Neutrophil (primary cell): ENCODE measurements around the gene ABHD2.
"Not testable (repeated sequence)": the region's sequence is repeated elsewhere in the genome, so short reads cannot be mapped to it uniquely, and the experiment has no call there.

Experiments
- H3K27ac ChIP-seq: fragments of 200-600 bp; sonication (generic); 2 replicates; pipeline ENCODE4 v1.5.1; 2016; ENCODE audit warnings: mild to moderate bottlenecking, moderate library complexity
- H3K27me3 ChIP-seq: fragments of 200-600 bp; sonication (generic); 2 replicates; pipeline ENCODE4 v1.6.0; 2016; ENCODE audit warnings: mild to moderate bottlenecking
- H3K36me3 ChIP-seq: fragments of 200-600 bp; sonication (generic); 2 replicates; pipeline ENCODE4 v1.5.1; 2017
- H3K4me1 ChIP-seq, 2 experiments: fragments of 200-600 bp in 1 of 2; sonication (generic) in 1 of 2; 1 replicate in 1 of 2; 2 replicates in 1 of 2; pipeline versions ENCODE4 v1.5.1 to v1.6.1; 2013 to 2016; ENCODE audit warnings: low read depth in 1 of 2, low read length in 1 of 2, mild to moderate bottlenecking in 1 of 2, moderate library complexity in 1 of 2; ENCODE audit not compliant: control insufficient read depth in 1 of 2, insufficient read depth in 1 of 2
- H3K4me3 ChIP-seq, 2 experiments: fragments of 200-600 bp in 1 of 2; sonication (generic) in 1 of 2; 1 replicate in 1 of 2; 2 replicates in 1 of 2; pipeline ENCODE4 v1.5.1; 2013 to 2016; ENCODE audit warnings: low read depth in 1 of 2, low read length in 1 of 2, mild to moderate bottlenecking in 1 of 2, moderate library complexity in 1 of 2
- H3K9me3 ChIP-seq: fragments of 200-600 bp; sonication (generic); 2 replicates; pipeline ENCODE4 v1.5.1; 2016
- TF ChIP-seq, protein P1 (sequence below): fragments of 200-600 bp; sonication (generic); IDR thresholded peaks from 2 replicates; pipeline ENCODE4 v1.5.1; 2016; ENCODE audit warnings: antibody characterized with exemption

ABHD2 gene

DNA sequence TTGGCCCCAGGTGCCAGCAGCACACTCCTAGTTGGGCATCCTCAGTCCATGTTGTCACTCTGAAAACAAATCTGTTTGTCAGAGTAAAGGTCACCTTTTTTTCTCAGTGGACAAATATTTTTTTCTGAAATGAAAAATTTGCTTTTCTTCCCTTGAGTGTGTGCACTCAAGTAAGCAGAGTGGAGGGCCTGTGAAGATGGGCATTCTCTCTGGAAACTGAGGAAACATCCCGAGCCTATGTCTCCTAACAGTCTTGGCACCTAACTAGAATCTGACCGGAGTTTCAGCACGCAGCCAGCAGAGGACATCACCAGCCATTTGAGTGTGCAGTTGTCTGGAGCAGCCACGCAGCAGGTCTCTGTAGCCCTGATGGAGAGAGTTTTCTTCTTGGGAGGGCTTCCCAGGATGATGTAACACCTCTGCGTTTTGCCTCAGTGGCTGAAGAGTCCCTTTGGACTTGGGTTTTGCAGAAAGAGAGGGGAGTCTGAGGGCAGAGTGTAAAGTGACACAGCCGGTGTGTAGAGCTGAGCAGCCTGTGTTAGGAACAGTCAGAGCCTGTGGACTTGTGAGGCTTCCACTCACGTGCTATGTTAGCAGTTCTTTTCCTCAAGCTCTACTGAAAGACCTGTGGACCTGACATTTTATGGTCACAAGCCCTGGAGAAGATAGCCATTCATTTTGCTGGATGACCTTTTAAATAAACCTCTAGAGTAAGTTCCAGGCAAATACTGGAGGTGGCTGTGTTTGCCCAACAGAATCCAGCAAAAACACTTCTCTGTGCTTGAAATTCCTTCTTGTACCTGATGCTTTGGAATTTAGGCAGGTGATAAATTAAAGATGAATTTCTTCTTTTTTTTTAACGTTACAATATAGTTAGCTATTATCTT is 51.6 kb downstream of the ABHD2 start:
- H3K9me3 ChIP-seq, result no peaks in the 10 kb centered on the region
- H3K27me3 ChIP-seq, result no peaks in the 10 kb centered on the region
- peak overlapping the region in 1 of 2 experiments; percentile 37 for H3K4me3 ChIP-seq
- peaks cover 11% of the 10 kb centered on the region for H3K36me3 ChIP-seq
- peak overlapping the region; percentile 96 for H3K27ac ChIP-seq
- H3K4me1 ChIP-seq, result peaks cover 81 to 100% of the 10 kb centered on the region in 2 experiments
- TF ChIP-seq, protein P1, sequence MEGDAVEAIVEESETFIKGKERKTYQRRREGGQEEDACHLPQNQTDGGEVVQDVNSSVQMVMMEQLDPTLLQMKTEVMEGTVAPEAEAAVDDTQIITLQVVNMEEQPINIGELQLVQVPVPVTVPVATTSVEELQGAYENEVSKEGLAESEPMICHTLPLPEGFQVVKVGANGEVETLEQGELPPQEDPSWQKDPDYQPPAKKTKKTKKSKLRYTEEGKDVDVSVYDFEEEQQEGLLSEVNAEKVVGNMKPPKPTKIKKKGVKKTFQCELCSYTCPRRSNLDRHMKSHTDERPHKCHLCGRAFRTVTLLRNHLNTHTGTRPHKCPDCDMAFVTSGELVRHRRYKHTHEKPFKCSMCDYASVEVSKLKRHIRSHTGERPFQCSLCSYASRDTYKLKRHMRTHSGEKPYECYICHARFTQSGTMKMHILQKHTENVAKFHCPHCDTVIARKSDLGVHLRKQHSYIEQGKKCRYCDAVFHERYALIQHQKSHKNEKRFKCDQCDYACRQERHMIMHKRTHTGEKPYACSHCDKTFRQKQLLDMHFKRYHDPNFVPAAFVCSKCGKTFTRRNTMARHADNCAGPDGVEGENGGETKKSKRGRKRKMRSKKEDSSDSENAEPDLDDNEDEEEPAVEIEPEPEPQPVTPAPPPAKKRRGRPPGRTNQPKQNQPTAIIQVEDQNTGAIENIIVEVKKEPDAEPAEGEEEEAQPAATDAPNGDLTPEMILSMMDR, result no peak

DNA sequence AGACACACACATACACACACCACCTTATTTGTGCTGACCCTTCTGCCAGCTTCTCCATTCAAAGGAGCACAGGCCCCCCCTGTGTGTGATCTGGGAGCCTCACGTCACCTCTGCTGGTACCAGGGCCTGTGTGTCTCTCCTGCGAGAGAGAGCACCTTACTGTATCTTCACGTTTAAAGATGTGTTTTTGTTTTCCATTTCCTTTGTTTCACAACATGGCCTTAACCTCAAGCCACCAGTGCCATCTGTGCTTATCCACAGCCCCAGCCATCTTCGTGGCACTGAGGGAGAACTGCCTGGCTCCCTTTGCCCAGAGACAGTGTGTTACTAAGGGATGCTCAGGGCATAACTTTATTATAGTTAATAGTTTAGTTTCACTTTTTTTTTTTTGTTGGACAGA is 52.3 kb downstream of the ABHD2 start:
- H3K36me3 ChIP-seq, result peaks cover 11% of the 10 kb centered on the region
- peaks cover 80 to 97% of the 10 kb centered on the region in 2 experiments for H3K4me1 ChIP-seq
- TF ChIP-seq, protein P1, result no peak
- H3K27ac ChIP-seq, result peak overlapping the region; percentile 96
- H3K27me3 ChIP-seq, result no peaks in the 10 kb centered on the region
- H3K4me3 ChIP-seq, result peak overlapping the region in 1 of 2 experiments; percentile 37
- no peaks in the 10 kb centered on the region for H3K9me3 ChIP-seq

DNA sequence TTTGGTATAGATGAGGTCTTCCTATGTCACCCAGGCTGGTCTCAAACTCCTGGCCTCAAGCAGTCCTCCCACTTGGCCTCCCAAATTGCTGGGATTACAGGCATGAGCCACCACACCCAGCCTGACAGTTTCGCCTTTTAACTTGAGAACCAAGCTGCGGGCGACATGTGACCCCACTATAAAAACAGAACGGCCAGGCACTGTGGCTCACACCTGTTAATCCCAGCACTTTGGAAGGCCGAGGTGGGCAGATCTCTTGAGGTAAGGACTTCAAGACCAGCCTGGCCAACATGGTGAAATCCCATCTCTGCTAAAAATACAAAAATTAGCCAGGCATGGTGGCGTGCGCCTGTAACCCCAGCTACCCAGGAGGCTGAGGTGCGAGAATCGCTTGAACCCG is 52.9 kb downstream of the ABHD2 start:
- H3K36me3 ChIP-seq, result peaks cover 11% of the 10 kb centered on the region

DNA sequence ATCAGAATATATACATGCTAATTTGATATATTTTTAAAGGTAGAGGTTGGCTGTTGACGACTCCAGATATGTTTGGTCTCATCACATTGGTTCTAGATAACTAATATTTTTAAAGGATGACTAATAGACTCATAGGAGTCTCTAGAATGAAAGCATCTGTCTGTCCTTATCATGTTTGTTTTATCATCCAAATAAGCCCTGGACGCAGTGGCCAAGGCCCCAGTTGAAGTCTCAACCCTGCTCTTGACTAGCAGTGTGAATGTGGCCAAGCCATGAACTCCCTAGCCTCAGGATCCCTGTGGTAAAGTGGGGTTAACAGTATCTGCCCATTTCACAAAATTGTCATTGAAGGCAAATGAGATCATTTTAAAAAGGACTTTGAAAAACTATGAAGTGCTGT is 53.6 kb downstream of the ABHD2 start:
- Histone ChIP-seq H3K36me3 (peaks cover 11% of the 10 kb centered on the region), H3K9me3 (no peaks in the 10 kb centered on the region), H3K27me3 (no peaks in the 10 kb centered on the region), H3K27ac (peak overlapping the region; percentile 96), H3K4me3 (no peak overlapping the region), H3K4me1 (peaks cover 68 to 89% of the 10 kb centered on the region in 2 experiments)
- TF ChIP-seq, protein P1, result no peak

More for the DNA sequence above, 52.9 kb downstream of the ABHD2 start:
- Histone ChIP-seq H3K4me3 (peak overlapping the region in 1 of 2 experiments; percentile 37), H3K4me1 (peaks cover 75 to 96% of the 10 kb centered on the region in 2 experiments), H3K27ac (peak overlapping the region; percentile 96)
- H3K9me3 ChIP-seq, H3K27me3 ChIP-seq: not testable (repeated sequence)

DNA sequence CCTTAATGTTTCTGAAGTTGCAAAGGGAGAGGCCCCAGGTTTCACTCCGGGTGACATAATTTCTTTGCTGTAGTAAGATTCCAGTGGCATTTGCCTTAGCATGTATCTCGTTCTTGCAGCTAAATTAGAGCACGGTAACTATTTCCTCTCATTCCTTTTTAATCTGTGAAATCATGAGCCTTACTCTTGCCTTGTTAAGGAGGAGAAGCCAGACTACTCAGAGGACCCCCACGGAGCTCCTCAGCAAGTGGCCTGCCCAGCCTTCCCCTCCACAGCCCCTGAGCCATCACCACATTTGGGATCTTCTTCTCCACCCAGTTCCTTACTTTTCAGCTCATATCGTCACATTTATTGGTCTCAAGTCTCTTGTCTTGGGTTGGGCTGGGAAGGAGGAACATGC is 54.2 kb downstream of the ABHD2 start:
- Histone ChIP-seq H3K36me3 (peaks cover 11% of the 10 kb centered on the region), H3K27ac (peak overlapping the region; percentile 96)
- TF ChIP-seq, protein P1, result no peak

DNA sequence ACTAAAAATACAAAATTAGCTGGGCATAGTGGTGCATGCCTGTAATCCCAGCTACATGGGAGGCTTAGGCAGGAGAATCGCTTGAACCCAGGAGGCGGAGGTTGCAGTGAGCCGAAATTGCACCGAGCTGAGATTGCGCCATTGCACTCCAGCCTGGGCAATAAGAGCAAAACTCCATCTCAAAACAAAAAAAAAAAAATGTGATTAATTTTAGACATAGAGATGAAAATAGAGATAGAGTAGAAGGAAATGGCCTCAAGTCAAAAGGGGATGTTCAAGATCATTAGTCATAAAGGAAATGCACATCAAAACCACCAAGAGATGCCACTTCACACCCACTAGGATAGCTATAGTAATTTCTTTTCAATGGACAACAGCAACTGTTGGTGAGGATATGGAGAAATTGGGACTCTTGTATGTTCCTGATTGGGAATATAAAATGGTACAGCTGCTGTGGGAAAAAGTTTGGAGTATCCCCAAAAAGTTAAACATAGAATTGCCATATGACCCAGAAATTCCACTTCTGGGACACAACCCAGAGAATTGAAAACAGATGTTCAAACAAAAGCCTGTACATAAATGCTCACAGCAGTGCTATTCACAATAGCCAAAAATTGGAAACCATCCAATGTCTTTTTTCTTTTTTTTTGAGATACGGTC is 55.4 kb downstream of the ABHD2 start:
- Histone ChIP-seq H3K9me3 (no peaks in the 10 kb centered on the region), H3K27me3 (no peaks in the 10 kb centered on the region), H3K4me3 (peak overlapping the region in 1 of 2 experiments; percentile 24), H3K4me1 (peaks cover 50 to 71% of the 10 kb centered on the region in 2 experiments), H3K27ac (peak overlapping the region; percentile 96), H3K36me3 (peaks cover 11% of the 10 kb centered on the region)
- TF ChIP-seq, protein P1, result peak; percentile 24

More for the DNA sequence above, 54.2 kb downstream of the ABHD2 start:
- Histone ChIP-seq H3K4me3 (no peak overlapping the region), H3K4me1 (peaks cover 62 to 83% of the 10 kb centered on the region in 2 experiments), H3K9me3 (no peaks in the 10 kb centered on the region), H3K27me3 (no peaks in the 10 kb centered on the region)
